Lower lobe of right lung (tissue), 2 donors: ENCODE measurements around the gene GAR1. TPM values are rescaled to one million over a fixed set of nuclear protein-coding genes. Genes with fewer than 3 reads are reported as not detected.

Source experiments
- ATAC-seq, 2 donors: fragments of 200-7000 bp; cut with Tn5 transposase; one replicate each; pipeline ENCODE4 v1.9.1; 2020 to 2022; ENCODE audit warnings: mild to moderate bottlenecking in 2 of 2, moderate library complexity in 2 of 2
- DNase-seq: peaks from one replicate; pipeline ENCODE4 v3.0.0-alpha.2; 2020
- H3K27ac ChIP-seq: fragments of 200-600 bp; one replicate; pipeline ENCODE4 v1.8.0; 2022
- H3K27me3 ChIP-seq: fragments of 200-600 bp; one replicate; pipeline ENCODE4 v1.8.0; 2022; ENCODE audit warnings: low read depth
- H3K36me3 ChIP-seq: fragments of 200-600 bp; one replicate; pipeline ENCODE4 v1.8.0; 2022; ENCODE audit warnings: mild to moderate bottlenecking
- H3K4me1 ChIP-seq: fragments of 200-600 bp; one replicate; pipeline ENCODE4 v1.8.0; 2022
- H3K4me3 ChIP-seq: fragments of 200-600 bp; one replicate; pipeline ENCODE4 v1.8.0; 2022; ENCODE audit warnings: mild to moderate bottlenecking
- H3K9me3 ChIP-seq: fragments of 200-600 bp; one replicate; pipeline ENCODE4 v1.8.0; 2022
- intact Hi-C: fragments of 100-400 bp; cut with DNase I; formaldehyde crosslinking; loops from one replicate; pipeline ENCODE4 v1.11.0; 2022
- total RNA-seq: library from RNA; stranded (reverse); fragmentation: NEBNext Ultra II Directional; extraction: Animal tissue kit (Norgen Biotek cat#: 25700); gene quantifications from one replicate; pipeline ENCODE4 v1.2.1, GENCODE V29; 2021
- TF ChIP-seq, protein P1 (sequence below): fragments of 200-600 bp; IDR thresholded peaks from one replicate; pipeline ENCODE4 v1.8.0; 2022; ENCODE audit warnings: antibody characterized with exemption, mild to moderate bottlenecking
- donor health status: DM: no; HTN: yes; CAD: no; lungs with severe emphysema.

GAR1 gene
- total RNA-seq, 1 donor from 2014 or later: 10.0 TPM

DNA sequence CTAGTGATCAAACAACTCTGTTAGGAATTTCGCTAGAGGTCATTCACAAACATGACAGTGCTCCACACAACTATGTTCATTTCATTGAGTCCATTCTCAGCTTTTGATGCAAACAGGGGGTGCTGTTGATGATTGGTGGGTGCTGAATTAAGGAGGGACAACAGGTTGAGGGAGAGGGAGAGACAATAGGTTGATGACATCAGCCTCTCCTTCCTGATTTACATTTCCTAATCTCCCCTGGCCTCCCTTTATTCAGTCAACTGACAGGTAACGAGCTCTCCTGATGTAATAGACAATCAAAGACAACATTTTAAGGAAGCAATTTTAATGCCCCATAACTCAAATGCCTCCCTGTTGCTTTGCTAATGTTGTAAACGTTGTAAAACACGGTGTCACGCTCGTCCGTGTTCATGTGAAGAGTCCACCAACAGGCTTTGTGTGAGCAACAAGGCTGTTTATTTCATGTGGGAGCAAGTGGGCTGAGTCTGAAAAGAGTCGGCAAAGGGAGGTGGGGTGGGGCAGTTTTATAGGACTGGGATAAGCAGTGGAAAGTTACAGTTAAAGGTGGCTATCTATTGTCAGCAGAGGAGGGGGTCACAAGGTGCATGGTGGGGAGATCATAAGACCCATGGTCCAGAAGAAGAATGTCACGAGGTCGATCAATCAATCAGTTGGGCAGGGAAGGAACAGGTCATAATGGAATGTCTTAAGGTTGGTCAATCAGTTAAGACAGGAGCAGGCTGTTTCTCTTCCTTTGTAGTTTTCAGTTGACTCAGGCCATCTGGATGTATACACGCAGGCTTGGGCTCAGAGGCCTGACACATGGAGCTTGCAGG is 4.8 kb upstream of the GAR1 start:
- ATAC-seq (no peak), DNase-seq (no peak)
- H3K27ac ChIP-seq: no peak overlapping the region
- intact Hi-C loops: no loop called here
- peaks cover 3% of the 10 kb centered on the region for H3K4me1 ChIP-seq
- H3K9me3 ChIP-seq: no peaks in the 10 kb centered on the region
- no peaks in the 10 kb centered on the region for H3K36me3 ChIP-seq
- H3K27me3 ChIP-seq: no peaks in the 10 kb centered on the region
- TF ChIP-seq, protein P1, sequence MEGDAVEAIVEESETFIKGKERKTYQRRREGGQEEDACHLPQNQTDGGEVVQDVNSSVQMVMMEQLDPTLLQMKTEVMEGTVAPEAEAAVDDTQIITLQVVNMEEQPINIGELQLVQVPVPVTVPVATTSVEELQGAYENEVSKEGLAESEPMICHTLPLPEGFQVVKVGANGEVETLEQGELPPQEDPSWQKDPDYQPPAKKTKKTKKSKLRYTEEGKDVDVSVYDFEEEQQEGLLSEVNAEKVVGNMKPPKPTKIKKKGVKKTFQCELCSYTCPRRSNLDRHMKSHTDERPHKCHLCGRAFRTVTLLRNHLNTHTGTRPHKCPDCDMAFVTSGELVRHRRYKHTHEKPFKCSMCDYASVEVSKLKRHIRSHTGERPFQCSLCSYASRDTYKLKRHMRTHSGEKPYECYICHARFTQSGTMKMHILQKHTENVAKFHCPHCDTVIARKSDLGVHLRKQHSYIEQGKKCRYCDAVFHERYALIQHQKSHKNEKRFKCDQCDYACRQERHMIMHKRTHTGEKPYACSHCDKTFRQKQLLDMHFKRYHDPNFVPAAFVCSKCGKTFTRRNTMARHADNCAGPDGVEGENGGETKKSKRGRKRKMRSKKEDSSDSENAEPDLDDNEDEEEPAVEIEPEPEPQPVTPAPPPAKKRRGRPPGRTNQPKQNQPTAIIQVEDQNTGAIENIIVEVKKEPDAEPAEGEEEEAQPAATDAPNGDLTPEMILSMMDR: no peak
- no peak overlapping the region for H3K4me3 ChIP-seq

DNA sequence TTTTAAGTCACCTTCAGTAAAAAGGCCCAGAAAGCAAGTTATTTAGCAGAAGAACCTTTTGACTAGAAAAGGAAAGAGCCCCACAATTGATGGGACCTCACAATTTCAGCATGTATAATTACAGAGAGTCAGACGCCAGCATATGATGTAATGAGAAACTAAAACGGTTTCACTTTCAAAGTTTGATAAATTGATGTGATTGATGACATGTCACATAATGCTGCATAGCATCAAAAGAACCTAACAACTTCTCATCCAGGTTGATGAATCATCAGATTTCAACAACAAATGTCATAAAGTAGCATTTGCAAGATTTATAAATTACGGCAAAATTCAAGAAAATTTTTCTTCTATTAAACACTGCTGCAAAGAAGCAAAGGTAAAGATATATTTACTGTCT is 3.9 kb upstream of the GAR1 start:
- ATAC-seq (no peak), DNase-seq (no peak)
- Histone ChIP-seq H3K4me3 (no peak overlapping the region), H3K4me1 (peaks cover 11% of the 10 kb centered on the region), H3K36me3 (no peaks in the 10 kb centered on the region), H3K9me3 (no peaks in the 10 kb centered on the region), H3K27ac (no peak overlapping the region), H3K27me3 (no peaks in the 10 kb centered on the region)
- intact Hi-C loops: no loop called here
- TF ChIP-seq, protein P1: no peak

DNA sequence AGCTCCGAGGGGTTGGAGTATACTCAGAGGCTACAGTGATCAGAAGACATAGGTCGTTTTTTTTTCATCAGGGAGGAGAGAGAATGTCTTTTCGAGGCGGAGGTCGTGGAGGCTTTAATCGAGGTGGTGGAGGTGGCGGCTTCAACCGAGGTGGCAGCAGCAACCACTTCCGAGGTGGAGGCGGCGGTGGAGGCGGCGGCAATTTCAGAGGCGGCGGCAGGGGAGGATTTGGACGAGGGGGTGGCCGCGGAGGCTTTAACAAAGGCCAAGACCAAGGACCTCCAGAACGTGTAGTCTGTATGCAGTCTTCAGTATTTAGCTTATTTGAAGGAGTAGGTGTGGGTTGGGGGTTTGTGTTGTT is 500 bp downstream of the GAR1 start:
- DNase-seq: no peak
- intact Hi-C loops: no loop called here
- H3K27ac ChIP-seq: peak overlapping the region; percentile 91

DNA sequence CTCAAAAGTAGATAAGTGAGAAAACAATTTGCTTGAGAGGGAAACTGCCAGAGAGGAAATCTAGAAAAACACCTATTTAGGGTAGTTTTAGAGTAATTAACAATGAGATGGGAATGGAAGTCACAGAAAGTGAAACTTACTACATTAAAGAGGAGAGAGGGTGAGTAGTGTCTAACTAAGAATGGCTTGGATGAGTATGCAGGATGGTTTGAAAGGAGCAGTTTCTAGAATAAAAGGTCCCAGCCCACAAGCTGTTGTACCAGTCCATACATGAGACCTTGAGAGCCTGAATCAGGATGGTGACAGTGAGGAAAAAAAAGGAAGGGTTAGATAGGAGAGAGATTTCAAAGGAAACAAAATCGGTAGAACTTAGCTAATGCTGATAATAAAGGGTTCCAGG is 1.3 kb downstream of the GAR1 start:
- no peaks in the 10 kb centered on the region for H3K9me3 ChIP-seq
- TF ChIP-seq, protein P1: no peak
- H3K4me1 ChIP-seq: peaks cover 15% of the 10 kb centered on the region
- peaks cover 41% of the 10 kb centered on the region for H3K36me3 ChIP-seq
- DNase-seq (no peak), ATAC-seq (no peak)
- H3K27ac ChIP-seq: no peak overlapping the region
- H3K4me3 ChIP-seq: no peak overlapping the region
- no peaks in the 10 kb centered on the region for H3K27me3 ChIP-seq
- intact Hi-C loops: no loop called here

More for the DNA sequence above, 500 bp downstream of the GAR1 start:
- Histone ChIP-seq H3K27me3 (no peaks in the 10 kb centered on the region), H3K36me3 (peaks cover 33% of the 10 kb centered on the region), H3K9me3 (no peaks in the 10 kb centered on the region), H3K4me1 (peaks cover 15% of the 10 kb centered on the region), H3K4me3 (peak overlapping the region; percentile 82)
- TF ChIP-seq, protein P1: no peak
- ATAC-seq: peak in 1 of 2 donors; percentile 6

DNA sequence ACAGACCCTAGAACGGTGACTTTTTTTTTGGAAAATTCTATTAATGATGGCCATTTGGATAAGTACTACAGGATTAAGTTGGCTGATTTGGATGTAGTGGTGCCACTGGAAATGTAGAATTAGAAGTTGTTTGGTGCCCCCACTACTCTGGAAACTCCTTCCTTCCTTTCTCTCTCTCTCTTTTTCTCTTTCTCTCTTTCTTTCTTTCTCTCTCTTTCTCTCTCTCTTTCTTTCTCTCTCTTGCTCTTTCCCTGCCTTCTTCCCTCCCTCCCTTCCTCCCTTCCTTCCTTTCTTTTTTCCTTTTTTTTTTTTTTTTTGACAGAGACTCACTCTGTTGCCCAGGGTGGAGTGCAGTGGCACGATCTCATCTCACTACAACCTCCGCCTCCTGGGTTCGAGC is 2.7 kb downstream of the GAR1 start:
- intact Hi-C loops: no loop called here
- Histone ChIP-seq H3K4me3 (no peak overlapping the region), H3K27me3 (no peaks in the 10 kb centered on the region), H3K9me3 (no peaks in the 10 kb centered on the region), H3K36me3 (peaks cover 55% of the 10 kb centered on the region), H3K27ac (no peak overlapping the region), H3K4me1 (peaks cover 15% of the 10 kb centered on the region)
- TF ChIP-seq, protein P1: no peak
- ATAC-seq (no peak), DNase-seq (no peak)
